Measurements from ENCODE around the gene MRPS31.
"Not testable (repeated sequence)": the region's sequence is repeated elsewhere in the genome, so short reads cannot be mapped to it uniquely, and the experiment has no call there.

Gene MRPS31

GRCh38 chr13:40762849-40763248 is 8.1 kb downstream of the MRPS31 start:
- DNase-seq (ENCODE audit: low read depth in 1 of 2, low spot score in 1 of 2) = no peak

GRCh38 chr13:40758811-40759210 is 12.2 kb downstream of the MRPS31 start:
- no peak for DNase-seq (ENCODE audit: low read depth in 1 of 2, low spot score in 1 of 2)

- DNase-seq (ENCODE audit: low read depth in 1 of 2, low spot score in 1 of 2) = no peak
Observed at GRCh38 chr13:40756042-40756441, 14.9 kb downstream of the MRPS31 start.

- DNase-seq (ENCODE audit: low read depth in 1 of 2, low spot score in 1 of 2) = no peak
Observed at GRCh38 chr13:40755082-40755700, 15.8 kb downstream of the MRPS31 start.

- no peak for DNase-seq (ENCODE audit: low read depth in 1 of 2, low spot score in 1 of 2)
Observed at GRCh38 chr13:40749327-40749726, 21.7 kb downstream of the MRPS31 start.

GRCh38 chr13:40735232-40735548 is 35.8 kb downstream of the MRPS31 start:
- not testable (repeated sequence) for DNase-seq (ENCODE audit: low read depth in 1 of 2, low spot score in 1 of 2)

- DNase-seq (ENCODE audit: low read depth in 1 of 2, low spot score in 1 of 2) = not testable (repeated sequence)
Observed at GRCh38 chr13:40734536-40735231, 36.3 kb downstream of the MRPS31 start.

- no peak for DNase-seq (ENCODE audit: low read depth in 1 of 2, low spot score in 1 of 2)
Observed at GRCh38 chr13:40732658-40733057, 38.3 kb downstream of the MRPS31 start.

GRCh38 chr13:40728595-40728994 is 42.4 kb downstream of the MRPS31 start:
- no peak for DNase-seq (ENCODE audit: low read depth in 1 of 2, low spot score in 1 of 2)

- DNase-seq (ENCODE audit: low read depth in 1 of 2, low spot score in 1 of 2) = not testable (repeated sequence)
Observed at GRCh38 chr13:40714433-40714832, 56.6 kb downstream of the MRPS31 start.

- DNase-seq (ENCODE audit: low read depth in 1 of 2, low spot score in 1 of 2) = no peak
Observed at GRCh38 chr13:40706439-40706838, 64.6 kb downstream of the MRPS31 start.

- no peak for DNase-seq (ENCODE audit: low read depth in 1 of 2, low spot score in 1 of 2)
Observed at GRCh38 chr13:40697711-40698110, 73.3 kb downstream of the MRPS31 start.

GRCh38 chr13:40694426-40694825 is 76.6 kb downstream of the MRPS31 start:
- DNase-seq (ENCODE audit: low read depth in 1 of 2, low spot score in 1 of 2) = no peak

- DNase-seq (ENCODE audit: low read depth in 1 of 2, low spot score in 1 of 2) = no peak
Observed at GRCh38 chr13:40692946-40693345, 78.0 kb downstream of the MRPS31 start.

GRCh38 chr13:40688781-40689180 is 82.2 kb downstream of the MRPS31 start:
- no peak for DNase-seq (ENCODE audit: low read depth in 1 of 2, low spot score in 1 of 2)

GRCh38 chr13:40682449-40683240 is 88.3 kb downstream of the MRPS31 start:
- no peak for DNase-seq (ENCODE audit: low read depth in 1 of 2, low spot score in 1 of 2)

- no peak for DNase-seq (ENCODE audit: low read depth in 1 of 2, low spot score in 1 of 2)
Observed at GRCh38 chr13:40681341-40682146, 89.4 kb downstream of the MRPS31 start.

GRCh38 chr13:40680659-40681323 is 90.2 kb downstream of the MRPS31 start:
- no peak for DNase-seq (ENCODE audit: low read depth in 1 of 2, low spot score in 1 of 2)

GRCh38 chr13:40679480-40679985 is 91.5 kb downstream of the MRPS31 start:
- no peak for DNase-seq (ENCODE audit: low read depth in 1 of 2, low spot score in 1 of 2)
